HEK293 (cell line): ENCODE measurements around the gene SERINC3.

Source experiments
- HOXA7 ChIP-seq: sonication (generic); formaldehyde crosslinking; IDR thresholded peaks from 2 replicates; pipeline ENCODE4 v1.8.1; 2022; ENCODE audit warnings: missing genetic modification reagents, borderline replicate concordance
- IKZF3 ChIP-seq: fragments of 450-650 bp; IDR thresholded peaks from 2 replicates; pipeline ENCODE4 v1.5.0; 2018; ENCODE audit warnings: missing biosample characterization, mild to moderate bottlenecking, missing genetic modification characterization, moderate library complexity
- PATZ1 ChIP-seq: fragments of 450-650 bp; formaldehyde crosslinking; IDR thresholded peaks from 2 replicates; pipeline ENCODE4 v1.5.1; 2016; ENCODE audit warnings: missing biosample characterization, missing genetic modification characterization
- ZNF146 ChIP-seq: fragments of 450-650 bp; formaldehyde crosslinking; IDR thresholded peaks from 2 replicates; pipeline ENCODE4 v1.5.1; 2016; ENCODE audit warnings: missing biosample characterization, missing genetic modification characterization
- ZNF175 ChIP-seq: fragments of 450-650 bp; formaldehyde crosslinking; IDR thresholded peaks from 2 replicates; pipeline ENCODE4 v1.5.1; 2016; ENCODE audit warnings: missing biosample characterization, missing genetic modification characterization
- ZNF274 ChIP-seq, 2 experiments: fragments of 200-500 bp in 1 of 2; fragments of 450-650 bp in 1 of 2; sonication (Bioruptor generic) in 1 of 2; formaldehyde crosslinking in 1 of 2; IDR thresholded peaks; 2 replicates each; pipeline versions ENCODE4 v1.5.1 to v1.6.1; 2014 to 2016; ENCODE audit warnings: borderline replicate concordance in 1 of 2, inconsistent platforms in 1 of 2, low read length in 1 of 2, missing biosample characterization in 1 of 2, missing genetic modification characterization in 1 of 2
- ZNF423 ChIP-seq: fragments of 450-650 bp; formaldehyde crosslinking; IDR thresholded peaks from 2 replicates; pipeline ENCODE4 v1.5.1; 2016; ENCODE audit warnings: missing biosample characterization, missing genetic modification characterization
- ZNF596 ChIP-seq: fragments of 450-650 bp; IDR thresholded peaks from 2 replicates; pipeline ENCODE4 v1.5.0; 2018; ENCODE audit warnings: missing biosample characterization, mild to moderate bottlenecking, missing genetic modification characterization, moderate library complexity
- ZNF629 ChIP-seq: fragments of 450-650 bp; formaldehyde crosslinking; IDR thresholded peaks from 2 replicates; pipeline ENCODE4 v1.5.1; 2017; ENCODE audit warnings: missing biosample characterization, missing genetic modification characterization
- ZSCAN30 ChIP-seq: fragments of 450-650 bp; IDR thresholded peaks from 2 replicates; pipeline ENCODE4 v1.5.1; 2018; ENCODE audit warnings: missing biosample characterization, mild to moderate bottlenecking, missing genetic modification characterization, moderate library complexity
- TF ChIP-seq, protein P1 (sequence below): fragments of 450-650 bp; formaldehyde crosslinking; IDR thresholded peaks from 2 replicates; pipeline ENCODE4 v1.5.1; 2016; ENCODE audit warnings: missing biosample characterization, missing genetic modification characterization, borderline replicate concordance
- TF ChIP-seq, protein P2 (sequence below): fragments of 450-650 bp; formaldehyde crosslinking; IDR thresholded peaks from 2 replicates; pipeline ENCODE4 v1.5.1; 2016; ENCODE audit warnings: missing biosample characterization, missing genetic modification characterization
- TF ChIP-seq, protein P3 (sequence below): fragments of 450-650 bp; formaldehyde crosslinking; IDR thresholded peaks from 2 replicates; pipeline ENCODE4 v1.5.1; 2016; ENCODE audit warnings: missing biosample characterization, missing genetic modification characterization

DNA sequence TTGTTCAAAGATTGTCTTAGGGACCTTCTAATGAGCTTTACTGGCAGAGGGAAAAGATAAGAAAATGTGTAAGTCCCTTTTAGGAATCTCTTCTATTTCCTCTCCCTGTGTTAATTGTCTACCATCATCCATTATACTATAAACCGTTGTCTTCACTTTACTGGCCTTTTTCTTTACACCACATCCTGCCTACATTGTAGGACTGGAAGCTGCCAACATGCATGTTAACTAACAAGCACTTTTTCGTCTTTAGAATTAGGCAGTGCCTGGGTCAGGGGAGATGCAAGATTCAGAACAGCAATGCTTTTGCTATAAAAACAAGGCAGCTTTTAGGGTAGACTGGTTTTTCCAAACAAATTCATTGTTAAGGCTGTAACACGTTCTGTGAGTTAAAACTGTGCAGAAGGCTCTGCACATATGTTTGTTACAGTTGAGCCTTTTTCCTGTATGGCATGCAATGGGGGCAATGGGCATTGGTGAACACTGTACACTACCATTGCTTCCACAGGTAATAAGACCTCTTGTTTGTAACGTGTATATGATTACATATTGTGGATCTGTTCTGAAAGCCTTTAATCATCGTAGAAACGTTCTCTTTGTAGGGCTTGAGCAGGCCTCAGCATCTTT, 49.6 kb upstream of the SERINC3 start:
- TF ChIP-seq ZNF596 (no peak), ZNF629 (tag by site-specific recombination) (no peak), ZNF175 (tag by site-specific recombination) (no peak), HOXA7 (CRISPR knock-in tag) (no peak), ZNF274 (IDR thresholded peaks at IDR 0.05; ENCODE audit: low read length) (no peak), ZNF274 (tag by site-specific recombination; IDR thresholded peaks at IDR 0.05; ENCODE audit: borderline replicate concordance) (no peak), ZSCAN30 (tag by site-specific recombination) (no peak), IKZF3 (tag by site-specific recombination) (no peak), PATZ1 (tag by site-specific recombination) (no peak), ZNF423 (tag by site-specific recombination) (no peak), ZNF146 (no peak)
- TF ChIP-seq, protein P1, sequence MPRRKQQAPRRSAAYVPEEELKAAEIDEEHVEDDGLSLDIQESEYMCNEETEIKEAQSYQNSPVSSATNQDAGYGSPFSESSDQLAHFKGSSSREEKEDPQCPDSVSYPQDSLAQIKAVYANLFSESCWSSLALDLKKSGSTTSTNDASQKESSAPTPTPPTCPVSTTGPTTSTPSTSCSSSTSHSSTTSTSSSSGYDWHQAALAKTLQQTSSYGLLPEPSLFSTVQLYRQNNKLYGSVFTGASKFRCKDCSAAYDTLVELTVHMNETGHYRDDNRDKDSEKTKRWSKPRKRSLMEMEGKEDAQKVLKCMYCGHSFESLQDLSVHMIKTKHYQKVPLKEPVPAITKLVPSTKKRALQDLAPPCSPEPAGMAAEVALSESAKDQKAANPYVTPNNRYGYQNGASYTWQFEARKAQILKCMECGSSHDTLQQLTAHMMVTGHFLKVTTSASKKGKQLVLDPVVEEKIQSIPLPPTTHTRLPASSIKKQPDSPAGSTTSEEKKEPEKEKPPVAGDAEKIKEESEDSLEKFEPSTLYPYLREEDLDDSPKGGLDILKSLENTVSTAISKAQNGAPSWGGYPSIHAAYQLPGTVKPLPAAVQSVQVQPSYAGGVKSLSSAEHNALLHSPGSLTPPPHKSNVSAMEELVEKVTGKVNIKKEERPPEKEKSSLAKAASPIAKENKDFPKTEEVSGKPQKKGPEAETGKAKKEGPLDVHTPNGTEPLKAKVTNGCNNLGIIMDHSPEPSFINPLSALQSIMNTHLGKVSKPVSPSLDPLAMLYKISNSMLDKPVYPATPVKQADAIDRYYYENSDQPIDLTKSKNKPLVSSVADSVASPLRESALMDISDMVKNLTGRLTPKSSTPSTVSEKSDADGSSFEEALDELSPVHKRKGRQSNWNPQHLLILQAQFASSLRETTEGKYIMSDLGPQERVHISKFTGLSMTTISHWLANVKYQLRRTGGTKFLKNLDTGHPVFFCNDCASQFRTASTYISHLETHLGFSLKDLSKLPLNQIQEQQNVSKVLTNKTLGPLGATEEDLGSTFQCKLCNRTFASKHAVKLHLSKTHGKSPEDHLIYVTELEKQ (tag by site-specific recombination): no peak
- TF ChIP-seq, protein P2, sequence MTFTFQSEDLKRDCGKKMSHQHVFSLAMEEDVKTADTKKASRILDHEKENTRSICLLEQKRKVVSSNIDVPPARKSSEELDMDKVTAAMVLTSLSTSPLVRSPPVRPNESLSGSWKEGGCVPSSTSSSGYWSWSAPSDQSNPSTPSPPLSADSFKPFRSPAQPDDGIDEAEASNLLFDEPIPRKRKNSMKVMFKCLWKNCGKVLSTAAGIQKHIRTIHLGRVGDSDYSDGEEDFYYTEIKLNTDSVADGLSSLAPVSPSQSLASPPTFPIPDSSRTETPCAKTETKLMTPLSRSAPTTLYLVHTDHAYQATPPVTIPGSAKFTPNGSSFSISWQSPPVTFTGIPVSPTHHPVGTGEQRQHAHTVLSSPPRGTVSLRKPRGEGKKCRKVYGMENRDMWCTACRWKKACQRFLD: no peak
- TF ChIP-seq, protein P3, sequence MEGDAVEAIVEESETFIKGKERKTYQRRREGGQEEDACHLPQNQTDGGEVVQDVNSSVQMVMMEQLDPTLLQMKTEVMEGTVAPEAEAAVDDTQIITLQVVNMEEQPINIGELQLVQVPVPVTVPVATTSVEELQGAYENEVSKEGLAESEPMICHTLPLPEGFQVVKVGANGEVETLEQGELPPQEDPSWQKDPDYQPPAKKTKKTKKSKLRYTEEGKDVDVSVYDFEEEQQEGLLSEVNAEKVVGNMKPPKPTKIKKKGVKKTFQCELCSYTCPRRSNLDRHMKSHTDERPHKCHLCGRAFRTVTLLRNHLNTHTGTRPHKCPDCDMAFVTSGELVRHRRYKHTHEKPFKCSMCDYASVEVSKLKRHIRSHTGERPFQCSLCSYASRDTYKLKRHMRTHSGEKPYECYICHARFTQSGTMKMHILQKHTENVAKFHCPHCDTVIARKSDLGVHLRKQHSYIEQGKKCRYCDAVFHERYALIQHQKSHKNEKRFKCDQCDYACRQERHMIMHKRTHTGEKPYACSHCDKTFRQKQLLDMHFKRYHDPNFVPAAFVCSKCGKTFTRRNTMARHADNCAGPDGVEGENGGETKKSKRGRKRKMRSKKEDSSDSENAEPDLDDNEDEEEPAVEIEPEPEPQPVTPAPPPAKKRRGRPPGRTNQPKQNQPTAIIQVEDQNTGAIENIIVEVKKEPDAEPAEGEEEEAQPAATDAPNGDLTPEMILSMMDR (tag by site-specific recombination): no peak
